ENCODE results near the gene TEX48. TPM values are rescaled to one million over a fixed set of nuclear protein-coding genes. Genes with fewer than 3 reads are reported as not detected.

Gene TEX48
- total and polyA plus RNA-seq, 2 donors (not counting 1 experiment from before 2014, with no cell fraction given) = not detected

- Histone ChIP-seq H3K4me2 (ENCODE audit: extremely low read depth, insufficient read depth, low read length) (no peak overlapping the region), H3K4me1 (ENCODE audit: control insufficient read depth, extremely low read depth, insufficient read depth, low read length) (peaks cover 3% of the 10 kb centered on the region), H2AFZ (ENCODE audit: low read length) (no peak overlapping the region), H3K27ac (ENCODE audit: insufficient read depth, low read length) (no peak overlapping the region), H3K9me3 (ENCODE audit: control insufficient read depth, insufficient read depth, low read depth, low read length) (no peaks in the 10 kb centered on the region), H4K20me1 (ENCODE audit: control insufficient read depth, extremely low read depth, insufficient read depth, low read length) (no peaks in the 10 kb centered on the region), H3K9ac (ENCODE audit: insufficient read depth, low read length) (no peak overlapping the region), H3K36me3 (ENCODE audit: control insufficient read depth, insufficient read depth, low read length) (no peaks in the 10 kb centered on the region), H3K27me3 (ENCODE audit: control insufficient read depth, insufficient read depth, low read length) (no peaks in the 10 kb centered on the region), H3K4me3 (replicated peaks in 1 of 4; ENCODE audit: control extremely low read depth in 1 of 4, insufficient read depth in 1 of 4, low read depth in 3 of 4, low read length in 4 of 4) (no peak overlapping the region), H3K79me2 (ENCODE audit: control insufficient read depth, insufficient read depth, low read length) (no peaks in the 10 kb centered on the region)
- TF ChIP-seq EZH2 (IDR thresholded peaks at IDR 0.05; ENCODE audit: low read length, missing control alignments) = no peak
- DNase-seq (ENCODE audit: low read depth in 2 of 2) = no peak
Measured at GRCh38 chr9:114626415-114627020, 55.5 kb downstream of the TEX48 start.

GRCh38 chr9:114624677-114625076, 57.3 kb downstream of the TEX48 start:
- H3K9ac ChIP-seq (ENCODE audit: insufficient read depth, low read length) = no peak overlapping the region
- no peaks in the 10 kb centered on the region for H3K9me3 ChIP-seq (ENCODE audit: control insufficient read depth, insufficient read depth, low read depth, low read length)
- H3K36me3 ChIP-seq (ENCODE audit: control insufficient read depth, insufficient read depth, low read length) = no peaks in the 10 kb centered on the region
- H4K20me1 ChIP-seq (ENCODE audit: control insufficient read depth, extremely low read depth, insufficient read depth, low read length) = no peaks in the 10 kb centered on the region
- TF ChIP-seq EZH2 (IDR thresholded peaks at IDR 0.05; ENCODE audit: low read length, missing control alignments) (no peak), CTCF (conservative IDR thresholded peaks at IDR 0.05 in 1 of 2, IDR thresholded peaks at IDR 0.05 in 1 of 2; ENCODE audit: low read depth in 1 of 2, low read length in 2 of 2) (no peak)
- H3K4me1 ChIP-seq (ENCODE audit: control insufficient read depth, extremely low read depth, insufficient read depth, low read length) = peaks cover 3% of the 10 kb centered on the region
- no peak overlapping the region for H3K4me3 ChIP-seq (replicated peaks in 1 of 4; ENCODE audit: control extremely low read depth in 1 of 4, insufficient read depth in 1 of 4, low read depth in 3 of 4, low read length in 4 of 4)
- no peaks in the 10 kb centered on the region for H3K79me2 ChIP-seq (ENCODE audit: control insufficient read depth, insufficient read depth, low read length)
- H3K27ac ChIP-seq (ENCODE audit: insufficient read depth, low read length) = no peak overlapping the region
- H2AFZ ChIP-seq (ENCODE audit: low read length) = no peak overlapping the region
- no peak for DNase-seq (ENCODE audit: low read depth in 2 of 2)
- no peak overlapping the region for H3K4me2 ChIP-seq (ENCODE audit: extremely low read depth, insufficient read depth, low read length)
- H3K27me3 ChIP-seq (ENCODE audit: control insufficient read depth, insufficient read depth, low read length) = no peaks in the 10 kb centered on the region

- no peaks in the 10 kb centered on the region for H3K27me3 ChIP-seq (ENCODE audit: control insufficient read depth, insufficient read depth, low read length)
- peak; percentile 82 to 94 for DNase-seq (ENCODE audit: low read depth in 2 of 2)
- TF ChIP-seq CTCF (conservative IDR thresholded peaks at IDR 0.05 in 1 of 2, IDR thresholded peaks at IDR 0.05 in 1 of 2; ENCODE audit: low read depth in 1 of 2, low read length in 2 of 2) (no peak), EZH2 (IDR thresholded peaks at IDR 0.05; ENCODE audit: low read length, missing control alignments) (no peak)
- H4K20me1 ChIP-seq (ENCODE audit: control insufficient read depth, extremely low read depth, insufficient read depth, low read length) = no peaks in the 10 kb centered on the region
- no peak overlapping the region for H3K4me2 ChIP-seq (ENCODE audit: extremely low read depth, insufficient read depth, low read length)
- H3K4me1 ChIP-seq (ENCODE audit: control insufficient read depth, extremely low read depth, insufficient read depth, low read length) = peaks cover 3% of the 10 kb centered on the region
- no peak overlapping the region for H3K27ac ChIP-seq (ENCODE audit: insufficient read depth, low read length)
- H3K36me3 ChIP-seq (ENCODE audit: control insufficient read depth, insufficient read depth, low read length) = no peaks in the 10 kb centered on the region
- no peak overlapping the region for H2AFZ ChIP-seq (ENCODE audit: low read length)
- no peaks in the 10 kb centered on the region for H3K79me2 ChIP-seq (ENCODE audit: control insufficient read depth, insufficient read depth, low read length)
- no peaks in the 10 kb centered on the region for H3K9me3 ChIP-seq (ENCODE audit: control insufficient read depth, insufficient read depth, low read depth, low read length)
- no peak overlapping the region for H3K4me3 ChIP-seq (replicated peaks in 1 of 4; ENCODE audit: control extremely low read depth in 1 of 4, insufficient read depth in 1 of 4, low read depth in 3 of 4, low read length in 4 of 4)
- H3K9ac ChIP-seq (ENCODE audit: insufficient read depth, low read length) = no peak overlapping the region
Measured at GRCh38 chr9:114621975-114622609, 59.9 kb downstream of the TEX48 start.

Measured in fibroblast of lung (primary cell).